ENCODE data around the gene SCCPDH.
"Not testable (repeated sequence)": the region's sequence is repeated elsewhere in the genome, so short reads cannot be mapped to it uniquely, and the experiment has no call there.

The SCCPDH gene, protein sequence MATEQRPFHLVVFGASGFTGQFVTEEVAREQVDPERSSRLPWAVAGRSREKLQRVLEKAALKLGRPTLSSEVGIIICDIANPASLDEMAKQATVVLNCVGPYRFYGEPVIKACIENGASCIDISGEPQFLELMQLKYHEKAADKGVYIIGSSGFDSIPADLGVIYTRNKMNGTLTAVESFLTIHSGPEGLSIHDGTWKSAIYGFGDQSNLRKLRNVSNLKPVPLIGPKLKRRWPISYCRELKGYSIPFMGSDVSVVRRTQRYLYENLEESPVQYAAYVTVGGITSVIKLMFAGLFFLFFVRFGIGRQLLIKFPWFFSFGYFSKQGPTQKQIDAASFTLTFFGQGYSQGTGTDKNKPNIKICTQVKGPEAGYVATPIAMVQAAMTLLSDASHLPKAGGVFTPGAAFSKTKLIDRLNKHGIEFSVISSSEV

DNA sequence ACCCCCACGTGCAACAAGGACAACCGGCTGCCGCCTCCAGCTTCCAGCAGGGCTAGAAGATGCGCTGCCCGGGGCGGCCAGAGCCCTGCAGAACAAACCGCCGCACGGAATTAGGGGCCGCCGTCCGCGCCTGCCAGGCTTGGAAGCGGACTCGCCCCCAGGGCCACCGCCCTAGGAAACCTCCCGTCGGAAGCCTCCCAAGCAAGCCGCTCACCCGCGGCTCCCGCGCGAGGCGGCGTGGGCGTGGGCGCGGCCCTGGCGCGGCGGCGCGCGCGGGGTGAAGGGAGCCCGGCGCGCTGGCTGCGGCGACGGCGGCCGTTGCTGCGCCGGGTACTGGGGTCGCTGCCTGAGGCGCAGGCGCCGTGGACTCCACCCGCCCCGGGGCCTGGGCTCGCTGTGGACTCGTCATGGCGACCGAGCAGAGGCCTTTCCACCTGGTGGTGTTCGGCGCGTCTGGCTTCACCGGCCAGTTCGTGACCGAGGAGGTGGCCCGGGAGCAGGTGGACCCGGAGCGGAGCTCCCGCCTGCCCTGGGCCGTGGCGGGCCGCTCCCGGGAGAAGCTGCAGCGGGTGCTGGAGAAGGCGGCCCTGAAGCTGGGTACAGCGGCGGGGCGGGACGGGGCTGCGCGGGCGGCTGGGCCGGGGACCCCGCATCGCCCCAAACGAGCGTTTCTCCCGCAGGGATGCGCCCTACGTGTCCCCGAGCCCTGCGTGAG, at the start of gene SCCPDH:
Gene SCCPDH (plus strand): TSS at position 394 of the 715 bp plus-strand sequence. CDS start 14 bp downstream, at position 408.
- DNase-seq (ENCODE audit: low spot score), result peak; percentile 82

DNA sequence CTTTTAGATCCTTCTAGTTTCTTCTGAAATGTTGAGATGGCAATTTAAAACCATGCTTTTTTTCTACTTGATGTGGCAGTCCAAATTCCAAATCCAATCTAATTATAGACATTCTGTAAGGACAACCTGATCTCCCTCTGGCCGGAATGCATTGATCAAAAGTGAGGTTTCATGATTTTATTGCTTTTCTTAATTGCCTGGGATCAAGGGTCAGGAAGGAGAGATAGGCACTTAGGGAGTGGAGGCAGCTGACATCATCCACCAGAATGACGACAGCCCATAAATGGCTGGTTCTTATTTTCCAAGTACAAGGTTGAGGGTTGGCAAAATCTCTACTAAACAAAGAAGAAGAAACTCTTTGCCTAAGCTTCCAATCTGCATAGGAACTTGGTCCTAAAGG, 46.4 kb upstream of the SCCPDH start:
- no peak for DNase-seq (ENCODE audit: low spot score)

DNA sequence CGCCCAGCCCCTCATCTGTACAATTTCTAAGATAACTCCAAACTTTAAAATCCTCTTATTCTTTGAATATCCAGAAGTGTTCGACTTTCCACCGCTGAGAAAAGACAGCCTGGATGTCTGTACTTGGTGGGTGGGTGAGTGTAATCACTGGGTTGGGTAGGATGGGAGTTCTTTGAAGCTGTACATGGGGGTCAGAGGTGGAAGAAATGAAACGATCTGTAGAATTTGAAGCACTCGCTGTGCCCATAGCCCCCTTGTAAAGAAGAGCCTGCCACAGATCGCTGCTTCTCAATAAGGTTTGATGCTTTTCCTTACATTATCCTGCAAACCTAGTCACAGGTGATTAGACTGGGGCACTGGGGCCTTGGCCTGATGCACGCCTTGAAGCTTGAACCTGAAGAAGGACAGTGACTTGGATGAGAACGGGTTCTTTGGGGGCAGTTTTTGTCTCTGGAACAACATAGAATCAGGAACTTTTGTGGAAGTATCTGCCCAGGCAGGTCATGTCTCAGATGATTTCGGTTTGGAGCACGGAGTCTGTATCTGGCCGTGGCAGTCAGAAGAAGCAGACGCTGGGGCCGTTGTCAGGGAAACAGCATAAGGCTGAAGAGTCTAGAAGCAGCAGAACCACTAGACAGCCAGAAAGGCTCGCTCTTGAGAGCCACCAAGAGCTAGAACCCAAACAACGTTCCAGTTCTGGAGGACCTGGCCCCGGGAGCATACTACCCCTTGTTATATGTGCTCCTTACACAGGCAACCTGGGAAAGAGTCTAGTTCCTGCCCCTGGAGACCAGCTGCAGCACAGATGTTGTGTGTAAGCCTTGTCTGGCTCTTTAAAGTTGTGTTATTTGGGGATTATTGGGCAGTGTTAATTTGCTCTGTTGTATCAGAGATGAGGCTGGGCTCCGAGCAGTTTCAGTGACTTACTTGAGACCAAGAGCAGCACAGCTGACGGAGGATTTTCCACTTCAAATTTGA, 45.1 kb upstream of the SCCPDH start:
- no peak for DNase-seq (ENCODE audit: low spot score)

DNA sequence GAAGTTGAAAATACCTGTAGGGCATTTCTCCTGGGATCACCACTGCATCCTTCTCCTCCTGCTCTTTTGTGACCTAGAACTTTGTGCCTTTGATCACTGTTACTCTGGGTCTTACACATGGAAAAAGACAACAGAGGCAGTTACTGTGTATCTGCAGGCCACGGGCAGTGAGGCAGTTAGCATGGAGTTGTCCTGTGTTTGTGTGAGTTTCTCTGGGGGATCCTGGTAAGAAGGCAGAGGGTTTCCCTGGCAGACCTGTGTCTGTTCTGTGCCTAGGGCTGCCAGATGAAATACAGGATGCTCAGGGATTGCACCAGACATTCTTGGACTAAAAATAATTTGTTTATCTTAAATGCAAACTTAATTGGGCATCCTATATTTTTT, 44.4 kb upstream of the SCCPDH start:
- DNase-seq (ENCODE audit: low spot score), result no peak

DNA sequence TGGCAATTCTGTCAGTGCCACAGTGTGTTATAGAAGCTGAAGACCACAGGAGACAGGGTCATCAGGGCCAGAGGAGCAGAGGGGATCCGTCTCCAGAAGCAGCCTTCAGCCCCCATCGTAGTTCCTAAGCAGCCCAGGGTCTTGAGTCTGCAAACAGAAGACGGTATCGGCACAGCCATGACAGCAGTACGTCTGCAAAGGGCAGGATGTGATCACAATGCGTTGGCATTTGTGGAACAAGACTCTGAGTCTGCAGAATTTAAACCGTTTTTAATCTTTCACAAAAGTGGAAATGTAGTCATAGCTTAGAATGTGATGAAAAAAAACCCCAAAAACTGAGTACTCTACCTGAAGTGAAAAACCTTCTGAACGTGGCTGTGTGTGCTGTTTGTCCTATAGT, 44.0 kb upstream of the SCCPDH start:
- DNase-seq (ENCODE audit: low spot score), result no peak

DNA sequence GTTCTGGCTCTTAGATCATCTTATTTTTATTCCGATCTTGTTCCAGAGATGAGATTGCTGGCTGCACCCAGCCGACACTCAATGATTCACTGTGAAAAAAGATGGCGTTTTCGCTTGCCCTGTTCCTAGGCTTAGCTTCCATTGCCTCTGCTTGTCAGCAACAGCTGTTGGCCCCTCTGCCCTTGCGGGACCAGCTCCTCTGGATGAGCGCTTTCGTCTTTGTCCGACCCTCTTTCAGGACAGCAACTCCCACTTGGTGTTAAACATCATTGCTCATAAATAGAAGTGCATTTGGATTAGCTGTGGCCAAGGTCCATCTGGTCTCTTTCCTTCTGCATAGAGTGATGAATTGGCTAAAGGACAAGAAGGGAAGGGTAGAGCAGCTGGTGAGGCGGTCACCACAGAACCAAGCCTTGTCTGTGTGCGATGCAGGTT, 43.5 kb upstream of the SCCPDH start:
- no peak for DNase-seq (ENCODE audit: low spot score)

DNA sequence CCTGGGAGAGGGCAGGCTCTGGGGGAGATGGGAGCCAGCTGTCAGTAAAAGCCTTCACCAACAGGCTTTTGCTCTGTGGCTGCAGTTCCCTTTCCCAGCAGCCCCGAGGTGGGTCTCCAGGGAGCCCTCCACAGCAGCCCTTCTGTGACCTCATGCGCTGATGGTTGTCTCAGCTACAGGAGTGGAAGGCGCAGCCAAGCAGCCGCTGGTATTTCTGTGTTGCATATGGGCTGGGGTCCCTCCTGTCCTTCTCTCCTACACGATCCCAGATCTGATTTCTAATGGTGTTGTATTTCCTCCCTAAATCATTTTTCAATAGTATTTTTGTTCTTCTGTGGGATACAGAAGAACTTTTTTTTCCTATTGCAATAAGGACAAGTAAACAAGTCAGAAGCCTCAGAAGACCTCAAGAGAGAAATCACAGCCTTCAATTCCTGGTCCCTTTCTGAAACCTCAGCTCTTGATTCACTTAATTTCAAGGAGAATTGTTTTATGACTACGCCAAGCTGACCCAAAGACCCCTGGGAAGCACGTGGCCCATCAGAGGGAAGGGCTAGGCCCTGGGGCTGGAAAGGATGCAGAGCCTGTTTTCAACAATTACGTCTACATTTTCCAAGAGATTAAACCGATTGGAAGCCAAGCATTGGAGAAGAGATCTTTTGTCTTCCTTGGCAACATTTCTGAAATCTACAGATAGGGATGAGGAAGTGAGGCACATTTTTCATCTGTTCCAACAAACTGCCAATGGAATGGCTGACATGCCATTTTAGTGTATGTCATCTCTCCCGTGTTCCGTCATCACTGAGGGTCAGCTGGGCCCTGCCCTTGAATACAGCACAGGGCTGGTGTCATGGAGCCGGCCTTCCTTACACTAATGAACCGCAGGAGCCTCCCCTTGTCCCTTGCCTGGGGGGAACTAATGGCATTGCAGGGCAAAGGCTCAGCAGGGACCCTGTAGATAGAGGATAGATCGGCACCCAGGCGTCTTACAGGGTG, 42.0 kb upstream of the SCCPDH start:
- peak; percentile 35 for DNase-seq (ENCODE audit: low spot score)

DNA sequence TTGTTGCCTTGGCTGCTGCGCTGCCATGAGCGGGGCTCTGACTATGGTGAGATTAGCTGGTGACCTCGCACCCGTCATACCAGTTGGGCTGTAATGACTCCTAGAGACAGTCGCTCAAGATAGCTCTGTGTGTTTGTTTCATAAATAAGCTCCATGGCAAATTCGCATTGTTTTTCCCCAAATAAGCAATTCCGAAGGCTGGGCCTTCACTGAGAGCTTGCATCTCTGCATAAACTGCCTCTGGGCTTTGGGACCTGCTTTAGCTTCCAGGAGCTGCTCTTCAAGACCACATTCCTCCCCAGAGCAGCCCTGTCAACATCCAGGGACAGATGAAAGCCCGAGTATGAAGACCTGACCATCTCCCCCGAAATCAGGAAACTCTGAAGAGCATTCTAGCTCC, 40.7 kb upstream of the SCCPDH start:
- DNase-seq (ENCODE audit: low spot score), result no peak

DNA sequence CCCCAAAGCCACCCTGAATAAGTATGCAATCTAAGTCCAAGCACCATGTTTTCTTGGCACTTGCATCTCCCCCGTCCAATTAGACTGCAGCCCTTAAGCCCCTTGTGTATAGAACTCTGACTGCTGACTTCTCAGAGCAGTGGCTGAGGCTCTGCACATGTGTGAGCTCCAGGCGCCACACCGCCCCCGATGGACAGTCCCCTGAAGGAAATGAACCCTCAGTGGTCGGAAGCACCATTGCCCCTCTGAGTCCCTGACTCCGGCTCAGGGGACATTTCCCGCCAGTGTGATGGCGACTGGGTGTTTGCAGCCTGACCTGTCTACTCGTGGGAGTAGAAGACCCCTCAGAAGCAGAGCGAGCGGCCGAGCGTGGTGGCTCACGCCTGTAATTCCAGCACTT, 37.2 kb upstream of the SCCPDH start:
- DNase-seq (ENCODE audit: low spot score), result no peak

DNA sequence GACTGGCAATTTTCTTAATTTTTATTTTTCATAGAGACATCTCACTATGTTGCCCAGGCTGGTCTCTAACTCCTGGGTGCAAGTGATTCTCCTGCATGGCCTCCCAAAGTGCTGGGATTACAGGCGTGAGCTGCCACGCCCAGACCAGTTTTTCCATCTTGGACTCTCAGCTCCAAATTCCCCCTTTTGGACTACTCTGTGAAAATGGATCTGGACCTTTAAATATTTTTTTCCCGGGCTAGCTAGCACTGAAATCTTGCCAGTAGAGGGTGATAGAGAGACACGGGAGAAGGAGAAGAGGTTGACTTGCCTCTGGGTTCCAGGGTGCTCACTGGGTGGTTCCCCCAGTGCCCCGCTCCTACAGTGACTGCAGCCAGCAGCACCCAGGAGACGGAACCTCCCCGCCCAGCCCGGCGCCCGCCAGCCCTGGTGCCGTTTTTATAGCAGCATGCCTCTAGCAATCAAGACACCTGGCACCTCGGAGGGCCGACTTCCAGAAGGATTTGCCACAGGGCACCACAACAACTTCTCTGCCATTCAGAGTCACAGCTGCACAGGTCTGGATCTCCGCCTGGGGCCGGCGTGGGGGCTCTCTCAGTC, 34.7 kb upstream of the SCCPDH start:
- DNase-seq (ENCODE audit: low spot score), result peak; percentile 78

DNA sequence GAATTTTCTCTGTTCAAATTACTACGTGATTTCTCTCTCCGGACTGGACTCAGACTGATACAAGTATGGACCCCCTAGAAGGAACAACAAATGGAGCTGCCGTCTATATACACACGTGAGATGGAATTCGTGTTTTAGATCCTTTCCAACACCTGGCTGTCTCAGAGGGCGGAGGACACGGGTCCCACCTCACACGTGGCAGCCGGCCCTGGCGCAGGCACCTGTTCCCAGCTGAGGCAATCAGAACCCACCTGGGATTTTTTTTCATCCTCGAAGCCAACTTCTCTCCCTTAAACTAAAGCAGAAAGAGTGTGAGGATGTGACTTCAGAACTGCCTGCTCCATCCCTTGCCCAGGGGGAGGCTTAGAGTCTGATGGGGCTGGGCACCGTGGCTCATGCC, 34.1 kb upstream of the SCCPDH start:
- DNase-seq (ENCODE audit: low spot score), result no peak

DNA sequence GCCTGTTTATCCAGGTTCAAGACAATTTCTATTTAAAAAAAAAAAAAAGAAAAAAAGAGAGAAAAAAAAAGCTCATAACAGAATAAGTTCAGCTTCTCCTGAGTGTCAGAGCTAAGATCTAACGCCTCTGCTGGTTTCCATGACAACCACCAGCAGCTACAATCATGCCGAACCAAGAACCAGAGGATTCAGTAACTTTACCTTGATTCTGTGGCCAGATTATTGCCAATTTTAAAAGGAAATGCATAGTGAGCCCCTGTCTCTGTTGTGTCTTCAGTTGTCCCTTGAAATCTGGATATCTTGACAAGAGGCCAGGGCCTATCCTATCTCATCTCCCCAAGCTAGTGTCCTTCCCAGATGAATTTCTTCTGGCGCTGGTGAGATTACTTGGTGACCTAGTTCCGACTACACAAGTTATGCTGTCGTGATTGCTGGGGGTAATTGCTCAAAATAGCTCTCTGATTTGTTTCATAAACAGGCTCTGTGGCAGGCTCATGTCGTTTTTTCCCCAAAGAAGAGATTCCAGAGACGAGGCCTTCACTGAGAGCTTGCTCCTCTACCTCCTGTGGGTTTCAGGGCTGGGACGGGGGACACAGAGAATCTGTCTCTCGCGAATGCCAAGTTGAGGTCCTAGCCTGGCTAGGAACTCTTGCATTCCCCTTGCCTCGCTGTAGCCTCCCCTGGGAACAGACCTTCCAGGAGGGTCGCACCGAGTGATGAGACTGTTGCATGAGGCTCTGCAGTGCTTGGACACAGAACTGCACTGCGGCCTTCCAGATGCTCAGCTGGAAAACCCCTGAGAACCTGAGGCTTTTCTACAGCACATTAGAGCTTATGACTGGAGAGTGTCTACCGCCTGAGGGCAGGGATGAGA, 32.4 kb upstream of the SCCPDH start:
- DNase-seq (ENCODE audit: low spot score), result no peak

DNA sequence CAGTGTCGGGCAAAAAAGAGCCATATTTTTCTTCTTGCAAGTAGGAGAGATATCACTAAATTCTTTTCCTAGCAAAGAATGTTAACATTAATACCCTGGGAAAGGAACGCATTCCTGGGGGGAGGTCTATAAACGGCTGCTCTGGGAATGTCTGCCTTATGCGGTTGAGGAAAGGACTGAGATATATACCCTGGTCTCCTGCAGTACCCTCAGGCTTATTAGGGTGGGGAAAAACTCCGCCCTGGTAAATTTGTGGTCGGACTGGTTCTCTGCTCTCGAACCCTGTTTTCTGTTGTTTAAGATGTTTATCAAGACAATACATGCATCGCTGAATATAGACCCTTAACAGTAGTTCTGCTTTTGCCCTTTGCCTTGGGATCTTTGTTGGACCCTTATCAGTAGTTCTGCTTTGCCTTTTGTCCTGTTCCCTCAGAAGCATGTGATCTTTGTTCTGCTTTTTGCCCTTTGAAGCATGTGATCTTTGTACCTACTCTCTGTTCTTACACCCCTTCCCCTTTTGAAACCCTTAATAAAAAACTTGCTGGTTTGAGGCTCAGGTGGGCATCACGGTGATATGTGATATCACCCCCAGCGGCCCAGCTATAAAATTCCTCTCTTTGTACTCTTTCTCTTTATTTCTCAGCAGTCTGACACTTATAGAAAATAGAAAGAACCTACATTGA, 29.9 kb upstream of the SCCPDH start:
- DNase-seq (ENCODE audit: low spot score), result not testable (repeated sequence)

DNA sequence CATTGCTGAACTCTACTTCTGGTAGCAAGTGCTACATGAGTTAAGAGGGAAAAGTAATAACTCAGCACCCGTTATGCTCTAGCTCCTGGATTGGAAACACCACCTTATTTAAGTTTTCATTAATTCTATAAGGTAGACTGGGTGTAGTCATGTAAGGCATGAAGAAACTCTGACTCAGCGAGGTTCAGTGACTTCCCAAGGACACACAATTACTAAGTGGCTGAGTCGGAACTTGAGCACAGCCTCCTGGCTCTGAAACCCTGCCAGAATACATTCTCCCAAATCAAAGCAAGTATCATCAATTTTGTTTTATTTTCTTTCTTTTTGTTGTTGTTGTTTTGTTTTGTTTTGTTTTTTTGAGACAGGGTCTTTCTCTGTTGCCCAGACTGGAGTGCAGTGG, 29.1 kb upstream of the SCCPDH start:
- peak; percentile 54 for DNase-seq (ENCODE audit: low spot score)

DNA sequence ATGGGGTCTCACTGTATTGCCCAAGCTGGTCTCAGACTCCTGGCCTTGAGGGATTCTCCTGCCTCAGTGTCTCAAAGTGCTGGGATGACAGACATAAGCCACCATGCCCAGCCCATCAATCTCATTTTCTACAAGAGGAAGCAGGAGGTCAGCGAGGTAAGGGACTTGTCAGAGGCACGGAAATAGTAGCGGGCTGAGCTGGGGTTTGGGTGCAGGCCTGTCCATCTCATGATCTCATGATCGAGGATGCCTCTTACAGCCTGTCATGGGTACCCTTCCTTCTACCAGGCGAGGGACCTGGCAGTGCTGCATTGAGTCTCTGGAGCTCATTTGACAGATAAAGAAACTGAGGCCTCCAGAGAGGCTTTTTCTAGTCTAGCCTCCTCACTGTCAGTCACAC, 28.5 kb upstream of the SCCPDH start:
- DNase-seq (ENCODE audit: low spot score), result no peak

DNA sequence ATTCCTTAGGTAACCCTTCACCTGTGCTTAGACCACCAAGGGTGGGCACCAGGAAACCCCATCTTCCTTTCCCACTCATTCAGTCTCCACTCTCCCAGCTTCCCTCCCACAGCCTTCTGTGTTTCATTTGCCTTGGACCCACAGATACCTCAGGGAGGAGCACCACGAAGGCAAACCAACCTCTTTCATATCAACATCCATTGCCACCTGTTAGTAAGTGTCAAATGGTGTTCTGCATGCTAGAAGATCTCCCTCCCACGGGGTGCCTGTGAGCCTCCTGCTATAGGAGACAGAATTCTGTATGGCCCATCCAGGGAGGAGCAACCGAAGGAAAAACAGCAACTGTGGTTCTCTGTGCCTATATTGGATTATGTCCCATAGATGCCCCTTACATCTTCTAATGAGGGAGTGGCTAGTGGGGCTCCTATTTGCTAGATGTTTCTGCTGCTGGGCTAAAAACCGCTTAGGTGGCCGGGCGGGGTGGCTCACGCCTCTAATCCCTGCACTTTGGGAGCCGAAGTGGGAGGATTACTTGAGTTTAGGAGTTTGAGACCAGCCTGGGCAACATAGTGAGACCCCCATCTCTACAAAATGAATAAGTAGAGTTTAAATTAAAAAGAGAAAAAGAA, 25.6 kb upstream of the SCCPDH start:
- no peak for DNase-seq (ENCODE audit: low spot score)

DNA sequence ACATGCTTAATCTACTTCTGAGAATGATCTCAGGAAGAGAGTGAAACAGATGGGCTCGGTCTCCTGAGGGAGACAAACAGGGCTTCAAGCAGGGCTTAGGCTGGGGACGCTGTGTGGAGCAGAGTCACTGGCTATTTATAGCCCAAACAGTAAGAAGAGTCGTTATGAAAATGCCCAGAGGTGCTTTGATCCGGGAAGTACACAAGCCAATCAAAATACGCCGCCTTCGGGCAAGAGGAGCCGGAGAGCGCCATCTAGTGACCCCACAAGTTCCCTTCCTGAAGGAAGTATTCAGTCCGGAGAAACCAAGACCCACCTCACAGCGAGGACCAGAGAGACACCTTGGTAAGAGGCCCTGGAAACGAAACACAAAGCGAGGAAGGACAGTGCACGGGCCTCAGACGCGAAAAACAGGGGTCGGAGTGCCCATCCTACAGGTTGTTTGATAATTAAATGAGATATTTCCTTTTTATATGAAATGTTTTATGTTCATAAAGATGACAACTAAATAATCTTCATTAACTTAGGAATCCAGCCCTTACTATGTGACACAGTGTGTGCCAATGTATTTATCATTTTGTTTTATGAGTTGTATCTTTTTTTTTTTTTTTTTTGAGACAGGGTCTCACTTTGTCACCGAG, 25.0 kb upstream of the SCCPDH start:
- peak; percentile 94 for DNase-seq (ENCODE audit: low spot score)

DNA sequence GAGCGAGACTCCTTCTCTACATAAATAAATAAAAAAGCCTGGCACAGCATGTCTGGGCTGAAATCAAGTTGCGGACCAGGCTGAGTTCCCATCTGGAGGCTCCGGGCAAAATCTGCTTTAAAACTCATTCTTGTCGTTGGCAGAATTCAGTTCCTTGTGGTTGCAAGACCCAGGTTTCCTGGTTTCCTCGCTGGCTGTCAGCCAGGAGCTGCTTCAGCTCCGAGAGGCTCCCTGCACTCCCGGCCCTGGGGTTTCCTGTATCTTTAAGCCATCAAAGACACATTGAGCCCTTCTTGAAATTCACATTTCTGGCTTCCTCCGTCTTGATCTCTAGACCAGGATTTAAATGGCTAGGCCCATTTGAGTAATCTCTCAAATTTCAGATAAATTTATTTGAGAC, 20.6 kb upstream of the SCCPDH start:
- no peak for DNase-seq (ENCODE audit: low spot score)

Data from kidney tubule cell (primary cell).